Lower leg skin (tissue), 3 donors: ENCODE results near the gene ANKH.

Experiments
- CTCF ChIP-seq, 3 donors: fragments of 450-650 bp; IDR thresholded peaks; one replicate each; pipeline ENCODE4 v1.5.1; 2016; ENCODE audit warnings: antibody characterized with exemption in 3 of 3, mild to moderate bottlenecking in 3 of 3, moderate library complexity in 2 of 3
- POLR2A ChIP-seq, 2 donors: fragments of 450-650 bp; IDR thresholded peaks; one replicate each; pipeline ENCODE4 v1.6.1; 2016 to 2017; ENCODE audit warnings: antibody characterized with exemption in 2 of 2, mild to moderate bottlenecking in 1 of 2, moderate library complexity in 1 of 2

GRCh38 chr5:14712131-14712530 lies 159.4 kb downstream of the ANKH start:
- no peak for TF ChIP-seq CTCF (IDR thresholded peaks at IDR 0.05)
- no peak for TF ChIP-seq POLR2A (IDR thresholded peaks at IDR 0.05)
